ENCODE data around the gene BPGM. TPM values are rescaled to one million over a fixed set of nuclear protein-coding genes. Genes with fewer than 3 reads are reported as not detected.

The BPGM gene
- total RNA-seq, 1 donor from 2014 or later = 11.6 TPM

DNA sequence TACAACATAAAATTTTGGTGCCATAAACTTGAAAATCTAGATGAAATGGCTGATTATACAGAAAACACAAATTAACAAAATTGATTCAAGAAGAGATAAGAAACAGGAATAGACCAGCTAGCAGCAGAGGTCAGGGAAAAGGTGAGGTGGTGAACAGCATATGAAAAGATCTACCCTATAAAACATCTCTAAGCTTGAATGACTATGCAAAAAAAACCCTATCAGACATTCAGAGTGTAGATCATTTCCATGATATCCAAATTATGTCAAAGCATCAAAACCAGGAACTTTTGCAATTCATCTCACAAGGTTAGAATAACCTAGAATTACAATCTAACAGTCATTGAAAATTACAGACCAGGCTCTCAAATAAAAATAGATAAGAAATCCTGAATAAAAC lies 14.6 kb upstream of the BPGM start:
- no peak for DNase-seq (ENCODE audit: extremely low spot score, unreplicated experiment)
- H3K27ac Mint-ChIP-seq (ENCODE audit: unreplicated experiment) = no peak overlapping the region
- TF ChIP-seq, protein P1, sequence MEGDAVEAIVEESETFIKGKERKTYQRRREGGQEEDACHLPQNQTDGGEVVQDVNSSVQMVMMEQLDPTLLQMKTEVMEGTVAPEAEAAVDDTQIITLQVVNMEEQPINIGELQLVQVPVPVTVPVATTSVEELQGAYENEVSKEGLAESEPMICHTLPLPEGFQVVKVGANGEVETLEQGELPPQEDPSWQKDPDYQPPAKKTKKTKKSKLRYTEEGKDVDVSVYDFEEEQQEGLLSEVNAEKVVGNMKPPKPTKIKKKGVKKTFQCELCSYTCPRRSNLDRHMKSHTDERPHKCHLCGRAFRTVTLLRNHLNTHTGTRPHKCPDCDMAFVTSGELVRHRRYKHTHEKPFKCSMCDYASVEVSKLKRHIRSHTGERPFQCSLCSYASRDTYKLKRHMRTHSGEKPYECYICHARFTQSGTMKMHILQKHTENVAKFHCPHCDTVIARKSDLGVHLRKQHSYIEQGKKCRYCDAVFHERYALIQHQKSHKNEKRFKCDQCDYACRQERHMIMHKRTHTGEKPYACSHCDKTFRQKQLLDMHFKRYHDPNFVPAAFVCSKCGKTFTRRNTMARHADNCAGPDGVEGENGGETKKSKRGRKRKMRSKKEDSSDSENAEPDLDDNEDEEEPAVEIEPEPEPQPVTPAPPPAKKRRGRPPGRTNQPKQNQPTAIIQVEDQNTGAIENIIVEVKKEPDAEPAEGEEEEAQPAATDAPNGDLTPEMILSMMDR (IDR thresholded peaks at IDR 0.05) = no peak
- no peaks in the 10 kb centered on the region for H3K9me3 Mint-ChIP-seq (ENCODE audit: unreplicated experiment)
- no peak overlapping the region for H3K4me3 Mint-ChIP-seq (ENCODE audit: unreplicated experiment)
- no peaks in the 10 kb centered on the region for H3K4me1 Mint-ChIP-seq (ENCODE audit: unreplicated experiment)
- H3K27me3 Mint-ChIP-seq (ENCODE audit: unreplicated experiment) = peaks cover 16% of the 10 kb centered on the region
- H3K36me3 Mint-ChIP-seq (ENCODE audit: unreplicated experiment) = no peaks in the 10 kb centered on the region

- H3K27ac Mint-ChIP-seq (ENCODE audit: unreplicated experiment) = no peak overlapping the region
- H3K27me3 Mint-ChIP-seq (ENCODE audit: unreplicated experiment) = peaks cover 7% of the 10 kb centered on the region
- H3K36me3 Mint-ChIP-seq (ENCODE audit: unreplicated experiment) = no peaks in the 10 kb centered on the region
- TF ChIP-seq, protein P1 (IDR thresholded peaks at IDR 0.05) = peak; percentile 57
- no peak for DNase-seq (ENCODE audit: extremely low spot score, unreplicated experiment)
- H3K9me3 Mint-ChIP-seq (ENCODE audit: unreplicated experiment) = no peaks in the 10 kb centered on the region
- no peaks in the 10 kb centered on the region for H3K4me1 Mint-ChIP-seq (ENCODE audit: unreplicated experiment)
- no peak overlapping the region for H3K4me3 Mint-ChIP-seq (ENCODE audit: unreplicated experiment)
These were observed 13.6 kb upstream of the BPGM start for GRCh38 chr7:134632937-134633540.

DNA sequence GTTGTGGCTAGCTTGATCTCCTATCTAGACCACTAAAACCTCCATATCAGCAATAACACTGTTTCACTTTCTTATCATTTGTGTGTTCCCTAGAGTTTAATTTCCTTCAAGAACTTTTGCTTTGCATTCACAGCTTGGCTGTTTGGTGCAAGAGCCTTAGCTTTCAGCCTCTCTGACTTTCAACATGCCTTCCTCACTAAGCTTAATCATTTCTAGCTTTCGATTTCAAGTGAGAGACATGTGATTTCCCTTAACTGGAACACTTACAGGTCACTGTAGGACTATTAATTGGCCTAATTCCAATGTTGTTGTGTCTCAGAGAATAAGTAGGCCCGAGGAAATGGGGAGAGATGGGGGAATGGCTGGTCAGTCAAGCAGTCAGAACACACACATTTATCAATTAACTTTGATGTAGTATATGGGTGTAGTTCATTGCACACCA lies 10.6 kb upstream of the BPGM start:
- TF ChIP-seq, protein P1 (IDR thresholded peaks at IDR 0.05) = no peak
- Mint-ChIP-seq H3K9me3 (ENCODE audit: unreplicated experiment) (no peaks in the 10 kb centered on the region), H3K27ac (ENCODE audit: unreplicated experiment) (no peak overlapping the region), H3K27me3 (ENCODE audit: unreplicated experiment) (peaks cover 5% of the 10 kb centered on the region), H3K4me3 (ENCODE audit: unreplicated experiment) (no peak overlapping the region), H3K36me3 (ENCODE audit: unreplicated experiment) (no peaks in the 10 kb centered on the region), H3K4me1 (ENCODE audit: unreplicated experiment) (no peaks in the 10 kb centered on the region)
- DNase-seq (ENCODE audit: extremely low spot score, unreplicated experiment) = no peak

DNA sequence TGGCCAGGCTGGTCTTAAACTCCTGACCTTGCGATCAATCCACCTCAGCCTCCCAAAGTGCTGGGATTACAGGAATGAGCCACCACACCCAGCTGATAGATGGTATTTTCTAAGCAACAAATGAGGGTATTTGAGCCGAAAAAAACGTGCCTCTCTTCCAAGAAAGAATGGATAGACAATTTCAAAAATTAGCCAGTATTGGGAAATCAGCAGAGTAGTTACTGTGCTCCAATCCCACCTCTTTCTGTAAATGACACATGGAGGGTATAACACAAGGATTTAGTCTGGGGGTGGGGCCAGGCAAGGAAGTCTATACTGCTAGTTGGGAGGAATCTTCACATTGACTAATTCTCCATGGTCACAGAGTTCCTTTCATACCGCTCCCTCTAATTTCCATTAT lies 9.2 kb upstream of the BPGM start:
- no peak overlapping the region for H3K4me3 Mint-ChIP-seq (ENCODE audit: unreplicated experiment)
- TF ChIP-seq, protein P1 (IDR thresholded peaks at IDR 0.05) = no peak
- no peak for DNase-seq (ENCODE audit: extremely low spot score, unreplicated experiment)
- peaks cover 2% of the 10 kb centered on the region for H3K36me3 Mint-ChIP-seq (ENCODE audit: unreplicated experiment)
- H3K9me3 Mint-ChIP-seq (ENCODE audit: unreplicated experiment) = peaks cover 6% of the 10 kb centered on the region
- no peak overlapping the region for H3K27ac Mint-ChIP-seq (ENCODE audit: unreplicated experiment)
- no peaks in the 10 kb centered on the region for H3K4me1 Mint-ChIP-seq (ENCODE audit: unreplicated experiment)
- peaks cover 11% of the 10 kb centered on the region for H3K27me3 Mint-ChIP-seq (ENCODE audit: unreplicated experiment)

- Mint-ChIP-seq H3K27me3 (ENCODE audit: unreplicated experiment) (peaks cover 11% of the 10 kb centered on the region), H3K4me3 (ENCODE audit: unreplicated experiment) (no peak overlapping the region), H3K27ac (ENCODE audit: unreplicated experiment) (no peak overlapping the region), H3K36me3 (ENCODE audit: unreplicated experiment) (peaks cover 2% of the 10 kb centered on the region), H3K4me1 (ENCODE audit: unreplicated experiment) (no peaks in the 10 kb centered on the region), H3K9me3 (ENCODE audit: unreplicated experiment) (peaks cover 6% of the 10 kb centered on the region)
- no peak for DNase-seq (ENCODE audit: extremely low spot score, unreplicated experiment)
- TF ChIP-seq, protein P1 (IDR thresholded peaks at IDR 0.05) = no peak
These were observed 8.5 kb upstream of the BPGM start for GRCh38 chr7:134637934-134638719.
